Neural cell (in vitro differentiated cells): ENCODE measurements around the gene TRIM10. TPM values are rescaled to one million over a fixed set of nuclear protein-coding genes. Genes with fewer than 3 reads are reported as not detected.

ENCODE experiments used
- H2AFZ ChIP-seq: fragments of 200-600, 300-800 bp; sonication (generic), shearing (Covaris generic); 2 replicates; pipeline ENCODE4 v1.6.0; 2014; ENCODE audit warnings: low read depth, mild to moderate bottlenecking, antibody characterized with exemption, low read length, moderate library complexity
- H3F3A ChIP-seq: fragments of 200-600 bp; shearing (Covaris generic); 2 replicates; pipeline ENCODE4 v1.6.1; 2016; ENCODE audit warnings: mild to moderate bottlenecking, moderate library complexity, mixed read lengths, antibody characterized with exemption, low read length; ENCODE audit not compliant: insufficient read depth, poor library complexity, severe bottlenecking
- H3K27ac ChIP-seq: fragments of 200-600, 300-800 bp; sonication (generic), shearing (Covaris generic); 2 replicates; pipeline ENCODE4 v1.5.1; 2014; ENCODE audit warnings: mild to moderate bottlenecking, low read length, moderate library complexity
- H3K27me3 ChIP-seq: fragments of 300-800, 200-600 bp; sonication (generic), shearing (Covaris generic); 2 replicates; pipeline ENCODE4 v1.6.0; 2014; ENCODE audit warnings: mild to moderate bottlenecking, low read depth, low read length, moderate library complexity; ENCODE audit not compliant: insufficient read depth
- H3K36me3 ChIP-seq: fragments of 300-800, 200-600 bp; sonication (generic), shearing (Covaris generic); 2 replicates; pipeline ENCODE4 v1.5.1; 2014; ENCODE audit warnings: mild to moderate bottlenecking, antibody characterized with exemption, low read length, moderate library complexity; ENCODE audit not compliant: insufficient read depth
- H3K4me2 ChIP-seq: fragments of 300-800, 200-600 bp; sonication (generic), shearing (Covaris generic); 2 replicates; pipeline ENCODE4 v1.6.0; 2014; ENCODE audit warnings: mild to moderate bottlenecking, low read length
- H3K4me3 ChIP-seq: fragments of 300-800, 200-600 bp; sonication (generic), shearing (Covaris generic); 2 replicates; pipeline ENCODE4 v1.5.1; 2014; ENCODE audit warnings: mild to moderate bottlenecking, low read length, moderate library complexity
- H3K79me2 ChIP-seq: fragments of 200-600 bp; shearing (Covaris generic); replicated peaks from 2 replicates; pipeline ENCODE4 v1.6.0; 2014; ENCODE audit warnings: mild to moderate bottlenecking, low read length, moderate library complexity; ENCODE audit not compliant: insufficient read depth
- H3K9ac ChIP-seq: fragments of 300-800, 200-600 bp; sonication (generic), shearing (Covaris generic); 2 replicates; pipeline ENCODE4 v1.6.1; 2016; ENCODE audit warnings: mild to moderate bottlenecking, low read length, mixed read lengths
- H3K9me2 ChIP-seq: fragments of 200-600 bp; shearing (Covaris generic); 2 replicates; pipeline ENCODE4 v1.6.1; 2016; ENCODE audit warnings: mild to moderate bottlenecking, low read length, mixed read lengths; ENCODE audit not compliant: insufficient read depth
- H3K9me3 ChIP-seq: fragments of 200-600, 300-800 bp; sonication (generic), shearing (Covaris generic); 2 replicates; pipeline ENCODE4 v1.6.1; 2016; ENCODE audit warnings: mild to moderate bottlenecking, mixed run types, low read length, moderate library complexity, mixed read lengths
- H4K20me1 ChIP-seq: fragments of 200-600 bp; shearing (Covaris generic); 2 replicates; pipeline ENCODE4 v1.6.1; 2016; ENCODE audit warnings: mild to moderate bottlenecking, mixed run types; ENCODE audit not compliant: insufficient read depth
- CTCF ChIP-seq: fragments of 450-650 bp; IDR thresholded peaks from 2 replicates; pipeline ENCODE4 v1.5.1; 2014; ENCODE audit warnings: antibody characterized with exemption, mild to moderate bottlenecking, moderate library complexity; ENCODE audit not compliant: poor library complexity, severe bottlenecking
- EP300 ChIP-seq: fragments of 450-650 bp; conservative IDR thresholded peaks from 2 replicates; pipeline ENCODE4 v1.6.1; 2014; ENCODE audit warnings: antibody characterized with exemption, mild to moderate bottlenecking, moderate library complexity; ENCODE audit not compliant: poor library complexity, severe bottlenecking
- EZH2 ChIP-seq: fragments of 200-600, 300-800 bp; shearing (Covaris generic), sonication (generic); IDR thresholded peaks from 2 replicates; pipeline ENCODE4 v1.6.1; 2014; ENCODE audit warnings: antibody characterized with exemption, low read length, borderline replicate concordance, mild to moderate bottlenecking; ENCODE audit not compliant: insufficient read depth, poor library complexity, severe bottlenecking
- MXI1 ChIP-seq: fragments of 450-650 bp; conservative IDR thresholded peaks from 2 replicates; pipeline ENCODE4 v1.6.1; 2014; ENCODE audit warnings: antibody characterized with exemption, mild to moderate bottlenecking; ENCODE audit not compliant: poor library complexity, severe bottlenecking
- POLR2AphosphoS5 ChIP-seq: IDR thresholded peaks from 2 replicates; pipeline ENCODE4 v1.6.1; 2012
- RAD21 ChIP-seq: fragments of 450-650 bp; conservative IDR thresholded peaks from 2 replicates; pipeline ENCODE4 v1.6.1; 2014; ENCODE audit warnings: antibody characterized with exemption, mild to moderate bottlenecking, moderate library complexity
- REST ChIP-seq: IDR thresholded peaks from 2 replicates; pipeline ENCODE4 v1.6.1; 2012; ENCODE audit warnings: borderline replicate concordance
- SMC3 ChIP-seq: fragments of 450-650 bp; conservative IDR thresholded peaks from 2 replicates; pipeline ENCODE4 v1.6.1; 2014; ENCODE audit warnings: antibody characterized with exemption, mild to moderate bottlenecking, moderate library complexity; ENCODE audit not compliant: poor library complexity
- TAF1 ChIP-seq: IDR thresholded peaks from 2 replicates; pipeline ENCODE4 v1.6.1; 2012; ENCODE audit warnings: low read depth
- polyA plus RNA-seq: library from polyadenylated mRNA; depleted of rRNA; stranded (reverse); fragments of >200 nt; gene quantifications from 2 replicates; pipeline ENCODE4 v1.2.3, GENCODE V29; 2014

TRIM10 gene
- polyA plus RNA-seq, 1 donor from 2014 or later = not detected

GRCh38 chr6:30192076-30192475 is 31.1 kb upstream of the TRIM10 start:
- H3K79me2 ChIP-seq = no peaks in the 10 kb centered on the region
- H3K36me3 ChIP-seq = peaks cover 14% of the 10 kb centered on the region
- H3K9ac ChIP-seq = no peak overlapping the region
- H2AFZ ChIP-seq = no peak overlapping the region
- no peaks in the 10 kb centered on the region for H3F3A ChIP-seq
- TF ChIP-seq REST (no peak), SMC3 (no peak), CTCF (no peak), RAD21 (no peak), EP300 (no peak), MXI1 (no peak), EZH2 (no peak), TAF1 (no peak), POLR2AphosphoS5 (no peak)
- H4K20me1 ChIP-seq = no peaks in the 10 kb centered on the region
- H3K9me2 ChIP-seq = no peaks in the 10 kb centered on the region
- H3K27me3 ChIP-seq = no peaks in the 10 kb centered on the region
- H3K27ac ChIP-seq = no peak overlapping the region
- H3K9me3 ChIP-seq = no peaks in the 10 kb centered on the region
- H3K4me2 ChIP-seq = no peak overlapping the region
- H3K4me3 ChIP-seq = no peak overlapping the region

GRCh38 chr6:30188541-30188940 is 27.5 kb upstream of the TRIM10 start:
- Histone ChIP-seq H3F3A (no peaks in the 10 kb centered on the region), H2AFZ (no peak overlapping the region), H3K27ac (no peak overlapping the region), H4K20me1 (no peaks in the 10 kb centered on the region), H3K4me2 (no peak overlapping the region), H3K4me3 (no peak overlapping the region), H3K79me2 (no peaks in the 10 kb centered on the region), H3K9me2 (no peaks in the 10 kb centered on the region), H3K36me3 (peaks cover 14% of the 10 kb centered on the region), H3K9me3 (no peaks in the 10 kb centered on the region), H3K27me3 (no peaks in the 10 kb centered on the region), H3K9ac (no peak overlapping the region)
- no peak for TF ChIP-seq MXI1
- TF ChIP-seq TAF1 = no peak
- no peak for TF ChIP-seq CTCF
- no peak for TF ChIP-seq RAD21
- TF ChIP-seq EZH2 = no peak
- no peak for TF ChIP-seq REST
- no peak for TF ChIP-seq POLR2AphosphoS5
